IMR-90 (cell line): ENCODE measurements around the gene SNX6. TPM values are rescaled to one million over a fixed set of nuclear protein-coding genes. Genes with fewer than 3 reads are reported as not detected.

Source experiments
- ATAC-seq: fragments of 200-7000 bp; cut with Tn5 transposase; 2 replicates; pipeline ENCODE4 v1.9.1; 2020; ENCODE audit warnings: low read depth, mild to moderate bottlenecking, moderate library complexity
- BruUV-seq: library from RNA; stranded (reverse); fragments of 400-500 nt; replicated peaks from 2 replicates; lab custom pipeline; 2021; lab: Mats Ljungman, UMichigan
- CTCF ChIA-PET: fragments of 300-600 bp; formaldehyde crosslinking; extraction: SDS; loops from one replicate; lab custom pipeline; 2021; ENCODE audit warnings: antibody characterized with exemption; lab: Yijun Ruan, JAX
- POLR2A ChIA-PET: fragments of 300-600 bp; sonication (Branson Sonifier 250); formaldehyde crosslinking; loops from one replicate; lab custom pipeline; 2022; ENCODE audit warnings: antibody characterized with exemption; ENCODE audit not compliant: unreplicated experiment; lab: Charles Lee
- DNase-seq: peaks from one replicate; pipeline ENCODE4 v3.0.0; 2013
- H2AFZ ChIP-seq: replicated peaks from 2 replicates; pipeline ENCODE3; 2013; ENCODE audit warnings: low read length, mild to moderate bottlenecking; ENCODE audit not compliant: poor library complexity
- H2AK5ac ChIP-seq: 2 replicates; pipeline ENCODE4 v1.6.1; 2013; ENCODE audit warnings: low read depth, low read length, inconsistent platforms
- H2AK9ac ChIP-seq: replicated peaks from 2 replicates; pipeline ENCODE3; 2013; ENCODE audit warnings: mild to moderate bottlenecking, low read depth, low read length, moderate library complexity; ENCODE audit not compliant: poor library complexity
- H2BK120ac ChIP-seq: 2 replicates; pipeline ENCODE4 v1.6.1; 2013; ENCODE audit warnings: low read depth, low read length, inconsistent platforms
- H2BK15ac ChIP-seq: 3 replicates; pipeline ENCODE4 v1.6.1; 2013; ENCODE audit warnings: low read depth, low read length, inconsistent platforms
- H2BK20ac ChIP-seq: 2 replicates; pipeline ENCODE4 v1.6.1; 2013; ENCODE audit warnings: low read depth, mild to moderate bottlenecking, inconsistent platforms, low read length, moderate library complexity
- H2BK5ac ChIP-seq: 2 replicates; pipeline ENCODE4 v1.6.1; 2013; ENCODE audit warnings: mild to moderate bottlenecking, low read depth, low read length, inconsistent platforms; ENCODE audit not compliant: poor library complexity, severe bottlenecking
- H3K14ac ChIP-seq: replicated peaks from 2 replicates; pipeline ENCODE4 v1.6.1; 2013; ENCODE audit warnings: low read depth, low read length, inconsistent platforms
- H3K18ac ChIP-seq: 2 replicates; pipeline ENCODE4 v1.6.1; 2013; ENCODE audit warnings: low read depth, low read length, control low read depth
- H3K23ac ChIP-seq: 2 replicates; pipeline ENCODE4 v1.6.1; 2013; ENCODE audit warnings: low read depth, low read length, inconsistent platforms
- H3K27ac ChIP-seq: 2 replicates; pipeline ENCODE4 v1.5.1; 2013; ENCODE audit warnings: mild to moderate bottlenecking, control low read depth, low read length; ENCODE audit not compliant: insufficient read depth
- H3K27me3 ChIP-seq: 2 replicates; pipeline ENCODE4 v1.6.1; 2013; ENCODE audit warnings: low read length; ENCODE audit not compliant: control insufficient read depth, insufficient read depth
- H3K36me3 ChIP-seq: 2 replicates; pipeline ENCODE4 v1.6.1; 2013; ENCODE audit warnings: low read length, mixed read lengths; ENCODE audit not compliant: control insufficient read depth, insufficient read depth
- H3K4ac ChIP-seq: 2 replicates; pipeline ENCODE4 v1.6.1; 2013; ENCODE audit warnings: low read depth, low read length, inconsistent platforms
- H3K4me1 ChIP-seq: 2 replicates; pipeline ENCODE4 v1.6.1; 2013; ENCODE audit warnings: low read length, mixed read lengths; ENCODE audit not compliant: control insufficient read depth, insufficient read depth
- H3K4me2 ChIP-seq: 2 replicates; pipeline ENCODE4 v1.6.1; 2013; ENCODE audit warnings: low read depth, mild to moderate bottlenecking, control low read depth, low read length, moderate library complexity
- H3K4me3 ChIP-seq: 2 replicates; pipeline ENCODE4 v1.5.1; 2013; ENCODE audit warnings: low read depth, mild to moderate bottlenecking, control low read depth, low read length, moderate library complexity; ENCODE audit not compliant: insufficient read depth
- H3K56ac ChIP-seq: 2 replicates; pipeline ENCODE4 v1.6.1; 2013; ENCODE audit warnings: low read length, inconsistent platforms; ENCODE audit not compliant: insufficient read depth; ENCODE audit errors: extremely low read depth
- H3K79me1 ChIP-seq, 2 experiments: 2 replicates each; pipeline ENCODE4 v1.6.1; 2013; ENCODE audit warnings: low read length in 2 of 2, inconsistent platforms in 1 of 2, low read depth in 1 of 2
- H3K9ac ChIP-seq: 2 replicates; pipeline ENCODE4 v1.6.1; 2013; ENCODE audit warnings: low read depth, low read length, control low read depth
- H3K9me1 ChIP-seq: 2 replicates; pipeline ENCODE4 v1.6.1; 2013; ENCODE audit warnings: low read length, inconsistent platforms; ENCODE audit not compliant: insufficient read depth
- H3K9me3 ChIP-seq: 2 replicates; pipeline ENCODE4 v1.6.1; 2013; ENCODE audit warnings: low read length; ENCODE audit not compliant: control insufficient read depth, insufficient read depth
- H4K20me1 ChIP-seq: 2 replicates; pipeline ENCODE4 v1.6.1; 2013; ENCODE audit warnings: low read length, inconsistent platforms; ENCODE audit not compliant: insufficient read depth
- H4K5ac ChIP-seq: 2 replicates; pipeline ENCODE4 v1.6.1; 2013; ENCODE audit warnings: mild to moderate bottlenecking, low read depth, low read length, control low read depth
- H4K8ac ChIP-seq, 2 experiments: 2 replicates each; pipeline ENCODE4 v1.6.1; 2013; ENCODE audit warnings: low read depth in 2 of 2, low read length in 2 of 2, control low read depth in 1 of 2, inconsistent platforms in 1 of 2
- H4K91ac ChIP-seq: 2 replicates; pipeline ENCODE4 v1.6.1; 2013; ENCODE audit warnings: low read depth, low read length, inconsistent platforms; ENCODE audit not compliant: insufficient read depth
- BHLHE40 ChIP-seq: fragments of 150-350 bp; IDR thresholded peaks from 2 replicates; pipeline ENCODE4 v1.6.1; 2016; ENCODE audit warnings: mild to moderate bottlenecking, low read depth, low read length
- CEBPB ChIP-seq: IDR thresholded peaks from 2 replicates; pipeline ENCODE4 v1.6.1; 2012; ENCODE audit warnings: low read depth, low read length, improper control_type of control experiment
- CHD1 ChIP-seq: IDR thresholded peaks from 2 replicates; pipeline ENCODE4 v1.6.1; 2012; ENCODE audit warnings: low read depth, low read length, improper control_type of control experiment
- ELK1 ChIP-seq: fragments of 150-350 bp; IDR thresholded peaks from 2 replicates; pipeline ENCODE4 v1.6.1; 2016; ENCODE audit warnings: low read depth, mild to moderate bottlenecking, low read length, moderate library complexity, borderline replicate concordance
- FOS ChIP-seq: fragments of 150-350 bp; IDR thresholded peaks from 2 replicates; pipeline ENCODE4 v1.6.1; 2016; ENCODE audit warnings: low read depth, low read length
- MAZ ChIP-seq: IDR thresholded peaks from 2 replicates; pipeline ENCODE4 v1.6.1; 2012; ENCODE audit warnings: low read depth, mild to moderate bottlenecking, low read length, improper control_type of control experiment, moderate library complexity, borderline replicate concordance
- MXI1 ChIP-seq: IDR thresholded peaks from 2 replicates; pipeline ENCODE4 v1.6.1; 2012; ENCODE audit warnings: low read depth, mild to moderate bottlenecking, low read length, moderate library complexity, borderline replicate concordance
- POLR2A ChIP-seq: IDR thresholded peaks from 2 replicates; pipeline ENCODE4 v1.6.1; 2012; ENCODE audit warnings: mild to moderate bottlenecking, low read depth, low read length
- RCOR1 ChIP-seq: IDR thresholded peaks from 2 replicates; pipeline ENCODE4 v1.6.1; 2012; ENCODE audit warnings: mild to moderate bottlenecking, low read length, improper control_type of control experiment; ENCODE audit not compliant: insufficient replicate concordance
- SMC3 ChIP-seq: fragments of 150-350 bp; IDR thresholded peaks from 2 replicates; pipeline ENCODE4 v1.6.1; 2016; ENCODE audit warnings: low read depth, mild to moderate bottlenecking, antibody characterized with exemption, low read length, moderate library complexity
- USF2 ChIP-seq: fragments of 150-350 bp; IDR thresholded peaks from 2 replicates; pipeline ENCODE4 v1.6.1; 2017; ENCODE audit warnings: mild to moderate bottlenecking, antibody characterized with exemption, low read length, low read depth
- WGBS, 2 experiments: methylation state at CpG; one replicate each; pipeline versions ENCODE4 v1.1.5 to v1.1.7; 2013; ENCODE audit warnings: missing lambda C conversion rate in 2 of 2; ENCODE audit not compliant: insufficient read length in 1 of 2; ENCODE audit errors: extremely low coverage in 2 of 2; 5-methylcytosine and 5-hydroxymethylcytosine counted together
- dilution Hi-C: fragments of 300-500 bp; cut with HindIII; formaldehyde crosslinking; loops from one replicate; pipeline ENCODE4 v1.14.3; 2018; ENCODE audit warnings: low sequenced_read_pairs; ENCODE audit not compliant: unreplicated experiment
- in situ Hi-C: fragments of 300-500 bp; cut with MboI; formaldehyde crosslinking; loops from 3 replicates; pipeline ENCODE4 v1.14.3; 2019; ENCODE audit warnings: low sequenced_read_pairs, inconsistent platforms, mixed read lengths
- intact Hi-C: fragments of 100-400 bp; cut with micrococcal nuclease; formaldehyde crosslinking; loops from 2 replicates; pipeline ENCODE4 v1.10.0; 2022
- polyA plus RNA-seq, 3 experiments: library from polyadenylated mRNA; depleted of rRNA; stranded (reverse); fragments of >200 nt; gene quantifications; 2 replicates each; pipeline ENCODE4 v1.2.3, GENCODE V29; 2012; ENCODE audit warnings: low replicate concordance in 1 of 3
- total RNA-seq: library from RNA; depleted of rRNA; stranded (reverse); fragments of >200 nt; gene quantifications from 2 replicates; pipeline ENCODE4 v1.2.3, GENCODE V29; 2012

Gene SNX6
- total and polyA plus RNA-seq, 2 of the 4 experiments (the other 2 are of a cell fraction), result 116 to 127 TPM

DNA sequence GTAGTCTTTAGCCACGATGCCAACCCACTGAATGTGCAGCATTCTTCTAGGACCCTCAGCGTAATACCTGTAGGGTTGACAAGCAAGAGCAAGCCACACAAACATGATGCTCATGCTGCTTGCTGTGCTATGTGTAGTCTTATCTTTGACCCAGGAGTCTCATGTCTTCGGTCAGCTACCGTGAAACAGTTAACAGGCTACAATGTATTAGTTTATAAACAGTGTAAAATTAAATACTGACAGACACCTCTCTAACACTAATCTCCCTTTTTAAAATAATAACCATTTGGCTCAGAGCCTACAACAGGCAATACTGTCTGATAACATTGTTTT, 92.3 kb downstream of the SNX6 start:
- Histone ChIP-seq H4K8ac (peak overlapping the region in 1 of 2 experiments; percentile 72; a peak in 1 of 4 replicates), H2BK20ac (no peak overlapping the region), H4K5ac (no peak overlapping the region), H3K9me3 (no peaks in the 10 kb centered on the region), H3K23ac (peak overlapping the region; percentile 55; the same call in 1 of the 2 replicates), H3K14ac (peak overlapping the region; percentile 49; the same call in 1 of the 2 replicates), H2AK9ac (no peak overlapping the region), H3K4me2 (peak overlapping the region; percentile 79), H4K91ac (no peak overlapping the region), H2BK120ac (peak overlapping the region; percentile 30; the same call in 1 of the 2 replicates), H3K4me3 (no peak overlapping the region), H3K79me1 (peaks cover 13 to 29% of the 10 kb centered on the region in 2 experiments), H3K9ac (peak overlapping the region; percentile 28; the same call in 1 of the 2 replicates), H2BK15ac (no peak overlapping the region), H3K4me1 (peaks cover 5% of the 10 kb centered on the region), H2AFZ (no peak overlapping the region), H3K18ac (no peak overlapping the region), H3K9me1 (peaks cover 3% of the 10 kb centered on the region; the same call in 1 of the 2 replicates), H2BK5ac (peak overlapping the region; percentile 30), H3K4ac (peak overlapping the region; percentile 53), H3K27me3 (no peaks in the 10 kb centered on the region), H2AK5ac (peak overlapping the region; percentile 70; the same call in 1 of the 2 replicates), H3K36me3 (peaks cover 10% of the 10 kb centered on the region), H3K56ac (no peak overlapping the region), H4K20me1 (peaks cover 6% of the 10 kb centered on the region; the same call in 1 of the 2 replicates), H3K27ac (peak overlapping the region; percentile 39; the same call in 1 of the 2 replicates)
- no peak for DNase-seq
- dilution Hi-C loops (no loop called here), in situ Hi-C loops (loop anchor here (10.0 kb wide), 1 partner anchor 83 kb away; no protein-coding TSS in a partner anchor), intact Hi-C loops (loop anchor here (5.0 kb wide), 3 partner anchors 40 to 170 kb away; partner anchors contain the start of gene SPTSSA)
- TF ChIP-seq ELK1 (no peak), USF2 (no peak), CEBPB (no peak), SMC3 (no peak), MXI1 (no peak), MAZ (no peak), POLR2A (no peak), FOS (no peak), CHD1 (no peak), RCOR1 (no peak), BHLHE40 (no peak)
- ATAC-seq, result no peak
- CTCF ChIA-PET, result interaction anchor here (0.6 kb wide), 1 partner anchor 41 kb away, joined by 3 read pairs; no protein-coding TSS in a partner anchor
- BruUV-seq, result no TSS peak
- WGBS, 2 experiments, result 94% methylated on average over 2 of the region's 4 CpGs; no CpG with 5 or more reads in 1 of the 2 experiments
- POLR2A ChIA-PET, result interaction anchor here (0.6 kb wide), 1 partner anchor 552 kb away, joined by 5 read pairs; no protein-coding TSS in a partner anchor
